HCT116 (cell line): ENCODE results near the gene CDK8. TPM values are rescaled to one million over a fixed set of nuclear protein-coding genes. Genes with fewer than 3 reads are reported as not detected.

Experiments used
- ATAC-seq: fragments of 200-7000 bp; cut with Tn5 transposase; 2 replicates; pipeline ENCODE4 v1.9.1; 2020; ENCODE audit warnings: mild to moderate bottlenecking, moderate library complexity
- BruUV-seq: library from RNA; stranded (reverse); fragments of 400-500 nt; replicated peaks from 2 replicates; lab custom pipeline; 2021; lab: Mats Ljungman, UMichigan
- CTCF ChIA-PET: fragments of 300-600 bp; sonication (Branson Sonifier 250); formaldehyde crosslinking; loops from one replicate; lab custom pipeline; 2021; ENCODE audit warnings: antibody characterized with exemption; lab: Charles Lee
- POLR2A ChIA-PET: fragments of 300-600, 350-600 bp; sonication (Branson Sonifier 250); formaldehyde crosslinking; loops from one replicate; lab custom pipeline; 2021; ENCODE audit warnings: antibody characterized with exemption; lab: Charles Lee
- RAD21 ChIA-PET, 2 experiments: fragments of 300-600 bp; sonication (Branson Sonifier 250); formaldehyde crosslinking; loops; one replicate each; lab custom pipeline; 2023; ENCODE audit warnings: low total read pairs in 2 of 2; ENCODE audit not compliant: uncharacterized antibody in 2 of 2, unreplicated experiment in 2 of 2, low non-redundant PET in 1 of 2; lab: Charles Lee
- DNase-seq: peaks from one replicate; pipeline ENCODE4 v3.0.0-alpha.2; 2010; ENCODE audit warnings: low read depth, low spot score
- H2AFZ ChIP-seq: fragments of 200-600 bp; shearing (Covaris generic), sonication (generic); 2 replicates; pipeline ENCODE4 v1.6.1; 2017; ENCODE audit warnings: low read depth, mixed run types, mixed read lengths, antibody characterized with exemption, low read length; ENCODE audit not compliant: poor library complexity, severe bottlenecking
- H3K27ac ChIP-seq: 2 replicates; pipeline ENCODE4 v1.5.1; 2012; ENCODE audit warnings: low read depth, low read length
- H3K27me3 ChIP-seq: fragments of 200-600 bp; sonication (generic); 2 replicates; pipeline ENCODE4 v1.6.1; 2016; ENCODE audit warnings: mixed run types, low read length, mixed read lengths; ENCODE audit not compliant: insufficient read depth
- H3K36me3 ChIP-seq, 2 experiments: fragments of 200-500 bp in 1 of 2; fragments of 200-600 bp in 1 of 2; sonication (Bioruptor generic) in 1 of 2; sonication (generic) in 1 of 2; 2 replicates each; pipeline versions ENCODE4 v1.5.1 to v1.6.1; 2014 to 2016; ENCODE audit warnings: low read length in 2 of 2, inconsistent platforms in 1 of 2, mixed read lengths in 1 of 2, mixed run types in 1 of 2; ENCODE audit not compliant: insufficient read depth in 2 of 2, control insufficient read depth in 1 of 2
- H3K4me1 ChIP-seq, 2 experiments: fragments of 200-600 bp in 1 of 2; sonication (generic) in 1 of 2; 2 replicates each; pipeline versions ENCODE4 v1.5.1 to v1.6.1; 2012 to 2017; ENCODE audit warnings: low read length in 2 of 2, inconsistent platforms in 1 of 2, mild to moderate bottlenecking in 1 of 2, mixed read lengths in 1 of 2, mixed run types in 1 of 2, moderate library complexity in 1 of 2; ENCODE audit not compliant: insufficient read depth in 2 of 2, control insufficient read depth in 1 of 2
- H3K4me2 ChIP-seq: fragments of 200-600 bp; sonication (generic); 2 replicates; pipeline ENCODE4 v1.6.1; 2017; ENCODE audit warnings: mixed run types, low read length, mixed read lengths
- H3K4me3 ChIP-seq, 2 experiments: fragments of 200-600 bp in 1 of 2; sonication (generic) in 1 of 2; replicated peaks in 1 of 2; 2 replicates each; pipeline ENCODE4 v1.5.1; 2011 to 2016; ENCODE audit warnings: low read length in 2 of 2, control low read depth in 1 of 2, low read depth in 1 of 2, mild to moderate bottlenecking in 1 of 2, mixed read lengths in 1 of 2, mixed run types in 1 of 2
- H3K79me2 ChIP-seq: fragments of 200-600 bp; sonication (generic); 2 replicates; pipeline ENCODE4 v1.6.1; 2017; ENCODE audit warnings: mild to moderate bottlenecking, mixed run types, low read length, moderate library complexity, mixed read lengths; ENCODE audit not compliant: insufficient read depth
- H3K9ac ChIP-seq: fragments of 200-600 bp; sonication (generic); 2 replicates; pipeline ENCODE4 v1.6.1; 2016; ENCODE audit warnings: low read length, mixed read lengths
- H3K9me2 ChIP-seq: fragments of 200-600 bp; sonication (generic), shearing (Covaris generic); 2 replicates; pipeline ENCODE4 v1.6.1; 2017; ENCODE audit warnings: mixed run types, mild to moderate bottlenecking, moderate library complexity; ENCODE audit not compliant: insufficient read depth
- H3K9me3 ChIP-seq, 2 experiments: fragments of 200-500 bp in 1 of 2; fragments of 200-600 bp in 1 of 2; sonication (Bioruptor generic) in 1 of 2; sonication (generic) in 1 of 2; 2 replicates each; pipeline ENCODE4 v1.6.1; 2014 to 2017; ENCODE audit warnings: low read length in 2 of 2, mixed read lengths in 2 of 2, inconsistent platforms in 1 of 2, low read depth in 1 of 2, mild to moderate bottlenecking in 1 of 2, mixed run types in 1 of 2, moderate library complexity in 1 of 2; ENCODE audit not compliant: control insufficient read depth in 1 of 2, insufficient read depth in 1 of 2
- H4K20me1 ChIP-seq: fragments of 200-600 bp; sonication (generic), shearing (Covaris generic); 2 replicates; pipeline ENCODE4 v1.6.1; 2017; ENCODE audit warnings: mixed run types, mild to moderate bottlenecking, moderate library complexity; ENCODE audit not compliant: insufficient read depth
- CBX3 ChIP-seq: IDR thresholded peaks from 2 replicates; pipeline ENCODE4 v1.6.1; 2012; ENCODE audit warnings: low read depth
- CEBPB ChIP-seq: IDR thresholded peaks from 2 replicates; pipeline ENCODE4 v1.6.1; 2012; ENCODE audit warnings: low read depth
- EGR1 ChIP-seq: IDR thresholded peaks from 2 replicates; pipeline ENCODE4 v1.6.1; 2012; ENCODE audit warnings: low read depth
- EZH2 ChIP-seq: fragments of 200-600 bp; sonication (generic); IDR thresholded peaks from 2 replicates; pipeline ENCODE4 v1.6.1; 2017; ENCODE audit warnings: antibody characterized with exemption, mixed run types
- EZH2phosphoT487 ChIP-seq: fragments of 200-600 bp; IDR thresholded peaks from 2 replicates; pipeline ENCODE4 v1.6.1; 2018; ENCODE audit warnings: antibody characterized with exemption, borderline replicate concordance
- FOSL1 ChIP-seq: IDR thresholded peaks from 2 replicates; pipeline ENCODE4 v1.6.1; 2012; ENCODE audit warnings: low read depth
- JUND ChIP-seq: IDR thresholded peaks from 2 replicates; pipeline ENCODE4 v1.6.1; 2012
- POLR2A ChIP-seq: IDR thresholded peaks from 2 replicates; pipeline ENCODE4 v1.7.0; 2011; ENCODE audit warnings: borderline replicate concordance; ENCODE audit not compliant: insufficient read depth, insufficient read length; ENCODE audit errors: extremely low read depth
- POLR2AphosphoS5 ChIP-seq: IDR thresholded peaks from 2 replicates; pipeline ENCODE4 v1.6.1; 2011; ENCODE audit warnings: mild to moderate bottlenecking, low read depth, low read length, moderate library complexity
- RAD21 ChIP-seq: IDR thresholded peaks from 2 replicates; pipeline ENCODE4 v1.6.1; 2012; ENCODE audit warnings: low read depth, mild to moderate bottlenecking
- SP1 ChIP-seq: IDR thresholded peaks from 2 replicates; pipeline ENCODE4 v1.6.1; 2012; ENCODE audit warnings: low read depth
- SRF ChIP-seq: IDR thresholded peaks from 2 replicates; pipeline ENCODE4 v1.6.1; 2012; ENCODE audit warnings: low read depth
- TCF7L2 ChIP-seq: IDR thresholded peaks from 2 replicates; pipeline ENCODE4 v1.7.0; 2011; ENCODE audit warnings: borderline replicate concordance, inconsistent platforms; ENCODE audit not compliant: insufficient read depth, insufficient read length; ENCODE audit errors: extremely low read depth
- YY1 ChIP-seq: IDR thresholded peaks from 2 replicates; pipeline ENCODE4 v1.6.1; 2011; ENCODE audit warnings: low read length, low read depth, moderate library complexity, mild to moderate bottlenecking; ENCODE audit not compliant: insufficient replicate concordance; ENCODE audit errors: extremely low read depth
- ZNF274 ChIP-seq: fragments of 200-500 bp; sonication (Bioruptor generic); IDR thresholded peaks from 2 replicates; pipeline ENCODE4 v1.6.1; 2014; ENCODE audit warnings: mild to moderate bottlenecking, low read depth, low read length, inconsistent platforms
- intact Hi-C: fragments of 100-400 bp; cut with micrococcal nuclease; formaldehyde crosslinking; loops from 2 replicates; pipeline ENCODE4 v1.10.0; 2022
- total RNA-seq: library from RNA; stranded (reverse); gene quantifications from one replicate; pipeline ENCODE4 v1.2.1, GENCODE V29; 2021; ENCODE audit not compliant: unreplicated experiment
- TF ChIP-seq, protein P1 (sequence below): IDR thresholded peaks from 2 replicates; pipeline ENCODE4 v1.6.1; 2012; ENCODE audit warnings: low read depth
- TF ChIP-seq, protein P2 (sequence below), 3 experiments: fragments of 200-600 bp in 1 of 3; sonication (generic) in 1 of 3; IDR thresholded peaks in 2 of 3; conservative IDR thresholded peaks in 1 of 3; 2 replicates each; pipeline ENCODE4 v1.5.1; 2012 to 2017; ENCODE audit warnings: low read depth in 2 of 3, low read length in 2 of 3, antibody characterized with exemption in 1 of 3, borderline replicate concordance in 1 of 3, control low read depth in 1 of 3, mild to moderate bottlenecking in 1 of 3, mixed read lengths in 1 of 3, mixed run types in 1 of 3, moderate library complexity in 1 of 3; ENCODE audit not compliant: insufficient read depth in 1 of 3
- TF ChIP-seq, protein P3 (sequence below): IDR thresholded peaks from 2 replicates; pipeline ENCODE4 v1.6.1; 2012

Gene CDK8
- total RNA-seq, 1 experiment from 2014 or later, result 23.8 TPM

DNA sequence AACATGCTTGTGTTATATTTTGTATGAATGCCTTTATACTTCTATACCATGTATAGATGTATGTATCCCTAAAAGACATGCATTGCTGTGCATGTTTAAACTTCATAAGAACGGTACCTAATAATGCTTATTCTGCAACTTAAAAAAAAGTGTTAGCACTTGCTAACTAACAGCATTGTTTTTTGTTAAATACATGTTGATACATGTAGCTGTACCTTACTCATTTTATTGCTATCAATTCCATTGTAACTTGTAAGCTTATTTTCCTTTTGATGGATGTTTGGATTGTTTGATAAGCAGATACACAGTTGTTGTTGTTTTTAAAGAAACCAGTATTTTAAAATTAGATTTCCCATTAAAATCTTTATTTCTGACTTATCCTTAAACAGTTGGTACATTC, 53.8 kb downstream of the CDK8 start (continued):
- TF ChIP-seq, protein P1, sequence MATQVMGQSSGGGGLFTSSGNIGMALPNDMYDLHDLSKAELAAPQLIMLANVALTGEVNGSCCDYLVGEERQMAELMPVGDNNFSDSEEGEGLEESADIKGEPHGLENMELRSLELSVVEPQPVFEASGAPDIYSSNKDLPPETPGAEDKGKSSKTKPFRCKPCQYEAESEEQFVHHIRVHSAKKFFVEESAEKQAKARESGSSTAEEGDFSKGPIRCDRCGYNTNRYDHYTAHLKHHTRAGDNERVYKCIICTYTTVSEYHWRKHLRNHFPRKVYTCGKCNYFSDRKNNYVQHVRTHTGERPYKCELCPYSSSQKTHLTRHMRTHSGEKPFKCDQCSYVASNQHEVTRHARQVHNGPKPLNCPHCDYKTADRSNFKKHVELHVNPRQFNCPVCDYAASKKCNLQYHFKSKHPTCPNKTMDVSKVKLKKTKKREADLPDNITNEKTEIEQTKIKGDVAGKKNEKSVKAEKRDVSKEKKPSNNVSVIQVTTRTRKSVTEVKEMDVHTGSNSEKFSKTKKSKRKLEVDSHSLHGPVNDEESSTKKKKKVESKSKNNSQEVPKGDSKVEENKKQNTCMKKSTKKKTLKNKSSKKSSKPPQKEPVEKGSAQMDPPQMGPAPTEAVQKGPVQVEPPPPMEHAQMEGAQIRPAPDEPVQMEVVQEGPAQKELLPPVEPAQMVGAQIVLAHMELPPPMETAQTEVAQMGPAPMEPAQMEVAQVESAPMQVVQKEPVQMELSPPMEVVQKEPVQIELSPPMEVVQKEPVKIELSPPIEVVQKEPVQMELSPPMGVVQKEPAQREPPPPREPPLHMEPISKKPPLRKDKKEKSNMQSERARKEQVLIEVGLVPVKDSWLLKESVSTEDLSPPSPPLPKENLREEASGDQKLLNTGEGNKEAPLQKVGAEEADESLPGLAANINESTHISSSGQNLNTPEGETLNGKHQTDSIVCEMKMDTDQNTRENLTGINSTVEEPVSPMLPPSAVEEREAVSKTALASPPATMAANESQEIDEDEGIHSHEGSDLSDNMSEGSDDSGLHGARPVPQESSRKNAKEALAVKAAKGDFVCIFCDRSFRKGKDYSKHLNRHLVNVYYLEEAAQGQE, result no peak
- TF ChIP-seq FOSL1 (no peak), POLR2A (no peak), RAD21 (no peak)
- TF ChIP-seq, all 23 proteins: peak for 0

DNA sequence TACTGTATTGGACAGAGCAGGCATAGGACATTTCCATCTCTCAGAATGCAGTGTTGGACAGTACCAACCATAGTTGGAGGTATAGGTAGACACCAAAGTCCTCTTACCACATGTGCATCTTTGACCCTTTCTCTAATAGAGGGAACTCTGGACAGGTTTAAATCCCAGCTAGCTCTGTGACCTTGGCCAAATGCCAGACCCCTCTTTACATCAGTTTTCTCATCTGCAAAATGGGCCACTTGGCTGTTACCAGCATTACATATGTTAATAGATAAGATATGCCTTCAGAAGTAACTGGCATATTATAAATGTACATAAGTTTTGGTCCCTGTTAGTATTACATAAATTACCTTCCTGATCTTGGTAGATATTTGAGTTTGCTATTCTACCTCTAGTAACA, 54.3 kb downstream of the CDK8 start:
- H3K4me3 ChIP-seq, result no peak overlapping the region
- DNase-seq, result no peak
- CTCF ChIA-PET, result no interaction called here
- H4K20me1 ChIP-seq, result no peaks in the 10 kb centered on the region; the same call in 1 of the 2 replicates
- RAD21 ChIA-PET, result no interaction called here
- H3K4me2 ChIP-seq, result no peak overlapping the region
- BruUV-seq, result no TSS peak
- H3K27me3 ChIP-seq, result no peaks in the 10 kb centered on the region
- POLR2A ChIA-PET, result no interaction called here
- intact Hi-C loops, result no loop called here
- H3K79me2 ChIP-seq, result peaks cover 48% of the 10 kb centered on the region
- no peaks in the 10 kb centered on the region for H3K9me2 ChIP-seq
- H3K27ac ChIP-seq, result no peak overlapping the region
- no peak for ATAC-seq
- H3K9me3 ChIP-seq, result no peaks in the 10 kb centered on the region
- no peaks in the 10 kb centered on the region for H3K4me1 ChIP-seq
- no peaks in the 10 kb centered on the region for H3K36me3 ChIP-seq
- H3K9ac ChIP-seq, result no peak overlapping the region
- H2AFZ ChIP-seq, result no peak overlapping the region
- TF ChIP-seq RAD21 (no peak), EZH2phosphoT487 (no peak), POLR2AphosphoS5 (no peak), YY1 (no peak), SP1 (no peak), JUND (no peak), CEBPB (no peak), FOSL1 (no peak), TCF7L2 (no peak), SRF (no peak), CBX3 (no peak), EZH2 (no peak), EGR1 (no peak), ZNF274 (no peak)
- TF ChIP-seq, protein P2, sequence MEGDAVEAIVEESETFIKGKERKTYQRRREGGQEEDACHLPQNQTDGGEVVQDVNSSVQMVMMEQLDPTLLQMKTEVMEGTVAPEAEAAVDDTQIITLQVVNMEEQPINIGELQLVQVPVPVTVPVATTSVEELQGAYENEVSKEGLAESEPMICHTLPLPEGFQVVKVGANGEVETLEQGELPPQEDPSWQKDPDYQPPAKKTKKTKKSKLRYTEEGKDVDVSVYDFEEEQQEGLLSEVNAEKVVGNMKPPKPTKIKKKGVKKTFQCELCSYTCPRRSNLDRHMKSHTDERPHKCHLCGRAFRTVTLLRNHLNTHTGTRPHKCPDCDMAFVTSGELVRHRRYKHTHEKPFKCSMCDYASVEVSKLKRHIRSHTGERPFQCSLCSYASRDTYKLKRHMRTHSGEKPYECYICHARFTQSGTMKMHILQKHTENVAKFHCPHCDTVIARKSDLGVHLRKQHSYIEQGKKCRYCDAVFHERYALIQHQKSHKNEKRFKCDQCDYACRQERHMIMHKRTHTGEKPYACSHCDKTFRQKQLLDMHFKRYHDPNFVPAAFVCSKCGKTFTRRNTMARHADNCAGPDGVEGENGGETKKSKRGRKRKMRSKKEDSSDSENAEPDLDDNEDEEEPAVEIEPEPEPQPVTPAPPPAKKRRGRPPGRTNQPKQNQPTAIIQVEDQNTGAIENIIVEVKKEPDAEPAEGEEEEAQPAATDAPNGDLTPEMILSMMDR (IDR thresholded peaks at IDR 0.05 in 2 of 3, conservative IDR thresholded peaks at IDR 0.05 in 1 of 3; ENCODE audit: borderline replicate concordance in 1 of 3, insufficient read depth in 1 of 3, low read depth in 2 of 3, low read length in 2 of 3), result no peak
- TF ChIP-seq, protein P3, sequence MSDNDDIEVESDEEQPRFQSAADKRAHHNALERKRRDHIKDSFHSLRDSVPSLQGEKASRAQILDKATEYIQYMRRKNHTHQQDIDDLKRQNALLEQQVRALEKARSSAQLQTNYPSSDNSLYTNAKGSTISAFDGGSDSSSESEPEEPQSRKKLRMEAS, result no peak
- TF ChIP-seq, protein P1, result no peak
